SK-N-MC (cell line): ENCODE measurements around the gene FBXL17.

Experiments
- DNase-seq: peaks from one replicate; pipeline ENCODE4 v3.0.0-alpha.2; 2011; ENCODE audit warnings: low read depth, low spot score
- H3K27ac ChIP-seq: fragments of 200-600 bp; sonication (generic); 2 replicates; pipeline ENCODE4 v1.5.1; 2016; ENCODE audit warnings: mixed run types
- H3K36me3 ChIP-seq: fragments of 200-600 bp; sonication (generic); 2 replicates; pipeline ENCODE4 v1.6.1; 2017; ENCODE audit warnings: antibody characterized with exemption, low read length, mixed read lengths; ENCODE audit not compliant: insufficient read depth
- H3K4me3 ChIP-seq: fragments of 200-600 bp; sonication (generic); 2 replicates; pipeline ENCODE4 v1.5.1; 2016
- H3K9ac ChIP-seq: fragments of 200-600 bp; sonication (generic); 2 replicates; pipeline ENCODE4 v1.8.0; 2017; ENCODE audit warnings: mixed run types, mixed read lengths; ENCODE audit not compliant: insufficient read length
- H3K9me3 ChIP-seq: fragments of 200-600 bp; sonication (generic); 2 replicates; pipeline ENCODE4 v1.6.1; 2017; ENCODE audit warnings: low read depth, mild to moderate bottlenecking, antibody characterized with exemption, low read length, moderate library complexity, mixed read lengths
- EZH2 ChIP-seq: fragments of 200-600 bp; sonication (generic); IDR thresholded peaks from one replicate; pipeline ENCODE4 v1.6.1; 2017; ENCODE audit warnings: antibody characterized with exemption
- FOXP2 ChIP-seq: optimal IDR thresholded peaks from 2 replicates; pipeline ENCODE3; 2011; ENCODE audit warnings: mild to moderate bottlenecking, moderate library complexity; ENCODE audit not compliant: insufficient read depth; ENCODE audit errors: extremely low read length, control extremely low read depth
- POLR2AphosphoS5 ChIP-seq: IDR thresholded peaks from 2 replicates; pipeline ENCODE4 v1.6.1; 2012; ENCODE audit warnings: mild to moderate bottlenecking, low read depth, low read length, borderline replicate concordance

Gene FBXL17

DNA sequence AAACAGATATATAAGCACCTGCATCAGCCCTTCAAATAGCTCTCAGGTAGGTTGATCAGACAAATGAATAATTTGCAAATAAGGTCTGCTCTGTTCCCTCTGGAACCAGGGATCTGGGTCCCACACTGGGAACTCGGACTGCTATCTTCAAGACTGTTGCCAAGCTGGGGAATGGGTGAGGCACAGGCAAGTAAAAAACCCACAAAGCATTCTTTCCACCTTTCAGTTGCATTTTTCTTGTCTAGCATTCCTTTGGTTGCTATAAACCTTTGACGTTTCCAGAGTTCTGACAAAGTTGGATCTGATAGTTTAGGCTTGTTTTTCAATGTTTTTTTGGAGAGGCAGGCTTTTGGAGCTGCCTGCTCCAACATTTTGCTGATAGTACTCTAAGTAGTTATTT is 20.1 kb downstream of the FBXL17 start:
- H3K36me3 ChIP-seq = no peaks in the 10 kb centered on the region
- no peak for DNase-seq
- no peak overlapping the region for H3K4me3 ChIP-seq
- no peak overlapping the region for H3K9ac ChIP-seq
- TF ChIP-seq FOXP2 (no peak), EZH2 (no peak), POLR2AphosphoS5 (no peak)
- no peak overlapping the region for H3K27ac ChIP-seq
- no peaks in the 10 kb centered on the region for H3K9me3 ChIP-seq

DNA sequence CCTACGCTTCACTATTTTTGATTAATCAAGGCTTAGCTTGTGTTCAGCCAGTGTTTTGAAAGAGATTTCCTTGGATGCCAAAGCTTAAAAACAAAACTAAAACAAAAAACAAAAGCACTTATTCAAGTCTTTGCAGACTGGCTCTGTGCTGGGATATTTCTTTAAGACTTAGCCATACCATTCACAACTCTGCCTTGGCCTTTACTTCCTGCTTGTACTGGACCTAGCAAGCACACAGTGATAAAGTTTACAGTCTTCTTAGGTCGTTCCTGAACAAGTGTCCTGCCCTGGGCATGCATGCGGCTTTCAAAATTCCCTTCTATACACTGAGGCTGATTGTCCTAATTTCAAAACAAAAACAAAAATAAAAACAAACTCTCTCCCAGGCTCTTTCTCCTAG is 20.7 kb downstream of the FBXL17 start:
- no peaks in the 10 kb centered on the region for H3K9me3 ChIP-seq
- DNase-seq = no peak
- no peak overlapping the region for H3K4me3 ChIP-seq
- no peak for TF ChIP-seq FOXP2
- TF ChIP-seq EZH2 = no peak
- no peak for TF ChIP-seq POLR2AphosphoS5
- H3K9ac ChIP-seq = no peak overlapping the region
- no peaks in the 10 kb centered on the region for H3K36me3 ChIP-seq
- no peak overlapping the region for H3K27ac ChIP-seq

- H3K36me3 ChIP-seq = no peaks in the 10 kb centered on the region
- H3K9me3 ChIP-seq = no peaks in the 10 kb centered on the region
- TF ChIP-seq EZH2 = no peak
- H3K9ac ChIP-seq = no peak overlapping the region
- no peak overlapping the region for H3K4me3 ChIP-seq
- no peak for DNase-seq
- H3K27ac ChIP-seq = no peak overlapping the region
Measured at GRCh38 chr5:108360280-108360679, 21.6 kb downstream of the FBXL17 start.

DNA sequence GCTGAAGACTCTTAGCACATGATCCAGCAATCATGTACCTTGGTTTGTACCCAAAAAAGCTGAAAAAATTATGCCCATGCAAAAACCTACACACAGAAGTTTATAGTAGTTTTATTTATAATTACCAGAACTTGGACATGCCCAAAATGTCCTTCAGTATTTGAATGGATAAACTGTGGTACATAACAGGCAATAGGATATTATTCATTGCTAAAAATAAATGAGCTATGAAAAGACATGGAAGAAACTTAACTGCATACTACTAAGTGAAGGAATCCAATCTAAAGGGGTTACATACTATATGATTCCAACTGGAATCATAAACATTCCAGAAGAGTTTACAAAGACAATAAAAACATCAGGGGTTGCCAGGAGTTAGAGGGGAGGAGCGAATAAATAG is 25.6 kb downstream of the FBXL17 start:
- Histone ChIP-seq H3K9me3 (no peaks in the 10 kb centered on the region), H3K4me3 (no peak overlapping the region), H3K36me3 (no peaks in the 10 kb centered on the region), H3K27ac (no peak overlapping the region), H3K9ac (no peak overlapping the region)
- no peak for DNase-seq
- no peak for TF ChIP-seq FOXP2
- TF ChIP-seq POLR2AphosphoS5 = no peak
- TF ChIP-seq EZH2 = no peak

GRCh38 chr5:108353087-108353486 is 28.8 kb downstream of the FBXL17 start:
- no peak for DNase-seq
- Histone ChIP-seq H3K9ac (no peak overlapping the region), H3K4me3 (no peak overlapping the region), H3K27ac (no peak overlapping the region), H3K9me3 (no peaks in the 10 kb centered on the region), H3K36me3 (no peaks in the 10 kb centered on the region)
- TF ChIP-seq EZH2 (no peak), FOXP2 (no peak), POLR2AphosphoS5 (no peak)

DNA sequence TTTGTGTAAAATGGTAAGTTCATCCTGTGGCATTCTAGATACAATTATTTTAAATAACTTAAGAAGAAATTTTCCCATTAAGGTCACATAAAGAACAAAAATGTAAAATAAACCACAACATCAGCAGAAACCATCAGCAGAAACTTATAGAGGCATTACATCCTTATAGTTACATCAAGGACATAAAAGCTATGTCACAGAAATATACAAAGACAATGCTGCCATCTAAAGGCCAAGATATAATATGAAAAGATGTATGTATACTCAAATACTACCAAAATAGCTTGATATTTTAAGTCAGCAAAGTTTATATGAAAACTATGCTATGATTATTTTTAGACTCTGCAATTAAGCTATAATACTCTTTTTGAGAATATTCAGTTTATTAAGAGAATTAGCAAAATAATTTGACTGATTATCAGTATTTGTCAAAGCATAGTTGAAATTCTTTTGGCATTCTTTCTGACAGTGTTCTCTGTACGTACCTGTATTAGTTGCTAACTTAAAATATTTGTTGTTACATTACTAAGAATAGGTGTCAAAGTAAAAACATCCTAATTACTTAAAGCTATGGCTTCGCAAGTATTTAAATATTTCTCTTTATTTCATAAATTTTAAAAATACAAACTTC is 36.2 kb downstream of the FBXL17 start:
- Histone ChIP-seq H3K36me3 (no peaks in the 10 kb centered on the region), H3K9me3 (no peaks in the 10 kb centered on the region), H3K9ac (no peak overlapping the region), H3K4me3 (no peak overlapping the region), H3K27ac (no peak overlapping the region)
- peak; percentile 62 for DNase-seq
- no peak for TF ChIP-seq FOXP2
- TF ChIP-seq EZH2 = no peak
- TF ChIP-seq POLR2AphosphoS5 = no peak

DNA sequence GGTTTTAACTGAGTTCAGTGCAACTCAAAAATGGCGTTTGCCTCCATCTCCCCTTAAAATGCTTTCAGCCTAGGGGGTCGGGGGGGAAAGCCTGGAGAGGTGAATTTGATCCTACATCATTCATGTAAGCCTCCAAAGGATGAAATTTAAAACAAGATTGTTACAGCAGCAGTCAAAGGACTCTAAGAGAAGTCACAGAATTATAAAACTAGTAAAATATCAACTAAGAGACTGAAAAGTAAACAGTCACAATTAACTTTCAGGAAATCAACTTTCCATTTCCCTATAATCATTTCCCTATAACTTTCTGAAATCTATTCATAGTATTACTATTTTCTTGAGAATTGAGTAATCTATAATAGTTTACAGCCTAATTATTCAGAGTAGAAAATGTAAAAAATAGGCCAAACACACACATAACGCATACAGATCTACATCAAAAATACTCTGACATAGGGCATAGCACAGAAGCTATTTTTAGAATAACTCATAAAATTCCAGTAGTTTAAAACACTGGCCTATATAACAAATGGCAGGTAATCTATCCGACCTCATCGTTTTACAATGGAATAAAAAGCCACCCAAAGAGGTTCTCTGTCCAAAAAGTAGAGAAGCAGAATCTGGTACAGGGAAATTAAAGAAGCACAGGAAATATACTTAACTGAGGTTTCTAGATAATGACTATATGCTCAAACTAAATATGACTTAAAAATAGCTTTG is 37.6 kb downstream of the FBXL17 start:
- no peak for TF ChIP-seq POLR2AphosphoS5
- no peak overlapping the region for H3K9ac ChIP-seq
- no peak overlapping the region for H3K4me3 ChIP-seq
- no peaks in the 10 kb centered on the region for H3K36me3 ChIP-seq
- no peak overlapping the region for H3K27ac ChIP-seq
- DNase-seq = no peak
- no peaks in the 10 kb centered on the region for H3K9me3 ChIP-seq

DNA sequence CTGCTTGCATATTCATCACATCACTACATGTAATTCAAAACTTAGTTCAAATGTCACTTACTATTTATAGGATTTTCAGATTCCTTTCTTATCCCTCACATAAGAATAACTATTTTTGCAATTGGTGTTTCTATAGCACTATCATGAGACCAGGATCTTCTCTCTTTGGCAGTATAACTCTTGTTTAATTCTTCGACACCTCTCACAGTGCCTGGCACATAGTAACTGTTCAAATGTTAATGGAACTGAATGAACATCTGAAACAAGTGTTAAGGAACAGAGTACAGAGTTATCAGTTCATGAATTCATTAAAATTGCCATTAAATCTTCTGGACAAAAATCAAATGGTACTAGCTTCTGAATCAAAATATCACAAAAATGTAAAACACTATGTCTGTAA is 40.0 kb downstream of the FBXL17 start:
- no peaks in the 10 kb centered on the region for H3K9me3 ChIP-seq
- no peaks in the 10 kb centered on the region for H3K36me3 ChIP-seq
- no peak overlapping the region for H3K9ac ChIP-seq
- TF ChIP-seq FOXP2 (no peak), POLR2AphosphoS5 (no peak), EZH2 (no peak)
- no peak overlapping the region for H3K4me3 ChIP-seq
- H3K27ac ChIP-seq = no peak overlapping the region
- no peak for DNase-seq

DNA sequence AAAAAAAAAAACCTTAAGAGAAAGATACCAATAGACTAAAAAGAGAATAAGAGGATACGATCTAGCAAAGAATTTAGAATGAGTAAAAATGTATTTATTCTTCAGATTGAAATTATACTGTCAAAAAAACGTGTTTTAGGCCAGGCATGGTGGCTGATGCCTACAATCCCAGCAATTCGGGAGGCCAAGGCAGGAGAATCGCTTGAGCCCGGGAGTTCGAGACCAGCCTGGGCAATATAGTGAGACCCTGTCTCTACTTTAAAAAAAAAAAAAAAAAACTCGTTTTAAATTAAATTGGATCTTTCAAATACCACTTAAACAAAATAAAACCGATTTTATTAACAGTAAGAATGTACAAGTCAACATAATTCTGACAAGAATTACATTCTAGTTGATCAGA is 41.8 kb downstream of the FBXL17 start:
- Histone ChIP-seq H3K9ac (no peak overlapping the region), H3K9me3 (no peaks in the 10 kb centered on the region), H3K36me3 (no peaks in the 10 kb centered on the region), H3K4me3 (no peak overlapping the region), H3K27ac (no peak overlapping the region)
- TF ChIP-seq FOXP2 (no peak), POLR2AphosphoS5 (no peak), EZH2 (no peak)
- DNase-seq = no peak
